Measurements from ENCODE around the gene TSHZ2.

The TSHZ2 gene

DNA sequence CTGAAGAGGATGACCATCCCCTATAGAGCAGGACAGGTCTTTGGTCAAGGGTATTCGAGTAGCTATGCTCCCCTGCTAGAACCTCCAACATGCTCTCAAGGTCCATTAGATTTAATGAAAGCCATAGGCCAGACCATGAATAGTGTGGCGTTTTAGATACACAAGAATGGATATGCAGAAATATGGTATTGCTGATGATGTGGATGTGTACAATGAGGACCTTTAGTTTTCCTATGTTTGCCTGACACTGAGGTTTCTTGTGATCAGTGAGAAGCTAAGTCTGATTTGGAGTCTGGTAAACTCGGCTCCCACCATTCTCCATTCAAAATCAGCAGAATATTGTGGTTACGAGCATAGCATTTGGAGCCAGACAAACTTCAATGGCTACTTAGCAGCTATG lies 125.6 kb downstream of the TSHZ2 start:
- no peak overlapping the region for H3K27ac ChIP-seq (ENCODE audit: low read depth, low read length, poor library complexity, severe bottlenecking)
- H3K4me1 ChIP-seq (ENCODE audit: insufficient read depth, low read length, severe bottlenecking): peaks cover 29% of the 10 kb centered on the region

GRCh38 chr20:53098621-53099020 lies 126.5 kb downstream of the TSHZ2 start:
- Histone ChIP-seq H4K20me1 (ENCODE audit: insufficient read depth, low read length) (no peaks in the 10 kb centered on the region), H3K9me2 (ENCODE audit: low read depth, low read length) (no peaks in the 10 kb centered on the region), H3K36me3 (ENCODE audit: insufficient read depth, low read length) (no peaks in the 10 kb centered on the region), H3K27ac (ENCODE audit: low read depth, low read length, poor library complexity, severe bottlenecking) (no peak overlapping the region), H3K27me3 (ENCODE audit: insufficient read depth, low read length) (no peaks in the 10 kb centered on the region), H3K4me1 (ENCODE audit: insufficient read depth, low read length, severe bottlenecking) (peaks cover 35% of the 10 kb centered on the region), H3K9ac (ENCODE audit: low read length) (no peak overlapping the region), H3K4me2 (ENCODE audit: low read length) (no peak overlapping the region), H2AFZ (ENCODE audit: low read length) (no peak overlapping the region), H3K4me3 (ENCODE audit: low read depth, low read length, poor library complexity, severe bottlenecking) (no peak overlapping the region), H3K79me2 (ENCODE audit: insufficient read depth, low read length) (no peaks in the 10 kb centered on the region), H3K9me3 (ENCODE audit: low read length) (no peaks in the 10 kb centered on the region), H3F3A (ENCODE audit: insufficient read depth, low read length) (no peaks in the 10 kb centered on the region)
- no peak for TF ChIP-seq EZH2 (IDR thresholded peaks at IDR 0.05; ENCODE audit: borderline replicate concordance, low read length)
- TF ChIP-seq, protein P1, sequence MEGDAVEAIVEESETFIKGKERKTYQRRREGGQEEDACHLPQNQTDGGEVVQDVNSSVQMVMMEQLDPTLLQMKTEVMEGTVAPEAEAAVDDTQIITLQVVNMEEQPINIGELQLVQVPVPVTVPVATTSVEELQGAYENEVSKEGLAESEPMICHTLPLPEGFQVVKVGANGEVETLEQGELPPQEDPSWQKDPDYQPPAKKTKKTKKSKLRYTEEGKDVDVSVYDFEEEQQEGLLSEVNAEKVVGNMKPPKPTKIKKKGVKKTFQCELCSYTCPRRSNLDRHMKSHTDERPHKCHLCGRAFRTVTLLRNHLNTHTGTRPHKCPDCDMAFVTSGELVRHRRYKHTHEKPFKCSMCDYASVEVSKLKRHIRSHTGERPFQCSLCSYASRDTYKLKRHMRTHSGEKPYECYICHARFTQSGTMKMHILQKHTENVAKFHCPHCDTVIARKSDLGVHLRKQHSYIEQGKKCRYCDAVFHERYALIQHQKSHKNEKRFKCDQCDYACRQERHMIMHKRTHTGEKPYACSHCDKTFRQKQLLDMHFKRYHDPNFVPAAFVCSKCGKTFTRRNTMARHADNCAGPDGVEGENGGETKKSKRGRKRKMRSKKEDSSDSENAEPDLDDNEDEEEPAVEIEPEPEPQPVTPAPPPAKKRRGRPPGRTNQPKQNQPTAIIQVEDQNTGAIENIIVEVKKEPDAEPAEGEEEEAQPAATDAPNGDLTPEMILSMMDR (IDR thresholded peaks at IDR 0.05; ENCODE audit: low read length): no peak

More for the DNA sequence above, 125.6 kb downstream of the TSHZ2 start:
- no peaks in the 10 kb centered on the region for H3K79me2 ChIP-seq (ENCODE audit: insufficient read depth, low read length)
- H3K4me2 ChIP-seq (ENCODE audit: low read length): no peak overlapping the region
- H3F3A ChIP-seq (ENCODE audit: insufficient read depth, low read length): no peaks in the 10 kb centered on the region
- H2AFZ ChIP-seq (ENCODE audit: low read length): no peak overlapping the region
- no peak overlapping the region for H3K4me3 ChIP-seq (ENCODE audit: low read depth, low read length, poor library complexity, severe bottlenecking)
- no peaks in the 10 kb centered on the region for H3K9me2 ChIP-seq (ENCODE audit: low read depth, low read length)
- H3K36me3 ChIP-seq (ENCODE audit: insufficient read depth, low read length): no peaks in the 10 kb centered on the region
- TF ChIP-seq, protein P1 (IDR thresholded peaks at IDR 0.05; ENCODE audit: low read length): no peak
- TF ChIP-seq EZH2 (IDR thresholded peaks at IDR 0.05; ENCODE audit: borderline replicate concordance, low read length): no peak
- no peaks in the 10 kb centered on the region for H4K20me1 ChIP-seq (ENCODE audit: insufficient read depth, low read length)
- no peaks in the 10 kb centered on the region for H3K9me3 ChIP-seq (ENCODE audit: low read length)
- H3K27me3 ChIP-seq (ENCODE audit: insufficient read depth, low read length): no peaks in the 10 kb centered on the region; the same call in 1 of the 2 replicates
- H3K9ac ChIP-seq (ENCODE audit: low read length): no peak overlapping the region

DNA sequence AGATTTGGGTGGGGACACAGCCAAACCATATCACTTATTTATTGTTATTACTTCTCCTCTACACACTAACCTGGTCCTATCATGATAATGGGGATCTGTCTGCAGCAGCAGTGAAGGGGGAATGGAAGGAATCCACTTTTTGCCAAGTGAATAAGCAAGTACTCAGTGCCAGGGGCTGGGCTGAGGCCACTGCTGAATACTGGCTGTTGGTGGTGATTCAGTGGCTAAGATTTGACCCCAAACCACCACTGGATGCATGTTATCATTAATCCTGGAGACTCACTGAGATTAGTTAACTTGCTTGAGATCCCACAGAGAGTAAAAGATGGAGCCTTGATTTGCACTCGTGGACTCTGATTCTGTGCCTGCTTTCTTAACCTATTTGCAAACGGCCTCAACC lies 127.7 kb downstream of the TSHZ2 start:
- H3K36me3 ChIP-seq (ENCODE audit: insufficient read depth, low read length): no peaks in the 10 kb centered on the region
- TF ChIP-seq EZH2 (IDR thresholded peaks at IDR 0.05; ENCODE audit: borderline replicate concordance, low read length): no peak
- TF ChIP-seq, protein P1 (IDR thresholded peaks at IDR 0.05; ENCODE audit: low read length): no peak
- H3K27me3 ChIP-seq (ENCODE audit: insufficient read depth, low read length): no peaks in the 10 kb centered on the region
- H3K79me2 ChIP-seq (ENCODE audit: insufficient read depth, low read length): no peaks in the 10 kb centered on the region
- no peak overlapping the region for H3K4me2 ChIP-seq (ENCODE audit: low read length)
- H2AFZ ChIP-seq (ENCODE audit: low read length): no peak overlapping the region
- no peaks in the 10 kb centered on the region for H4K20me1 ChIP-seq (ENCODE audit: insufficient read depth, low read length)
- no peak overlapping the region for H3K27ac ChIP-seq (ENCODE audit: low read depth, low read length, poor library complexity, severe bottlenecking)
- no peak overlapping the region for H3K4me3 ChIP-seq (ENCODE audit: low read depth, low read length, poor library complexity, severe bottlenecking)
- peaks cover 47% of the 10 kb centered on the region for H3K4me1 ChIP-seq (ENCODE audit: insufficient read depth, low read length, severe bottlenecking)
- H3K9me2 ChIP-seq (ENCODE audit: low read depth, low read length): no peaks in the 10 kb centered on the region
- no peaks in the 10 kb centered on the region for H3K9me3 ChIP-seq (ENCODE audit: low read length)
- no peak overlapping the region for H3K9ac ChIP-seq (ENCODE audit: low read length)
- H3F3A ChIP-seq (ENCODE audit: insufficient read depth, low read length): no peaks in the 10 kb centered on the region

Measured in OCI-LY1 (cell line).